A549 (cell line): ENCODE measurements around the gene TSPAN16.

ENCODE experiments used
- CEBPB ChIP-seq, 2 experiments: fragments of >200 bp in 1 of 2; sonication (Bioruptor Twin) in 1 of 2; formaldehyde crosslinking in 1 of 2; IDR thresholded peaks; 2 replicates each; pipeline ENCODE4 v1.6.1; 2012 to 2016
- CHD2 ChIP-seq: fragments of 150-350 bp; IDR thresholded peaks from 2 replicates; pipeline ENCODE4 v1.6.1; 2014; ENCODE audit warnings: low read length; ENCODE audit not compliant: partially characterized antibody
- CHD4 ChIP-seq: fragments of 200-600 bp; sonication (generic); IDR thresholded peaks from 2 replicates; pipeline ENCODE4 v1.6.1; 2016; ENCODE audit warnings: antibody characterized with exemption, mild to moderate bottlenecking, borderline replicate concordance
- CTCF ChIP-seq: fragments of >200 bp; sonication (Bioruptor Twin); formaldehyde crosslinking; IDR thresholded peaks from 3 replicates; pipeline ENCODE4 v1.5.1; 2016
- ELK1 ChIP-seq: fragments of 150-350 bp; IDR thresholded peaks from 2 replicates; pipeline ENCODE4 v1.6.1; 2014; ENCODE audit warnings: low read depth, mild to moderate bottlenecking, low read length
- POLR2A ChIP-seq: IDR thresholded peaks from 2 replicates; pipeline ENCODE4 v1.6.1; 2012; ENCODE audit warnings: mild to moderate bottlenecking, low read length
- RAD21 ChIP-seq, 2 experiments: fragments of >200 bp in 1 of 2; sonication (Bioruptor Twin) in 1 of 2; formaldehyde crosslinking in 1 of 2; IDR thresholded peaks in 1 of 2; conservative IDR thresholded peaks in 1 of 2; 2 replicates in 1 of 2; 3 replicates in 1 of 2; pipeline ENCODE4 v1.6.1; 2012 to 2018; ENCODE audit warnings: inconsistent platforms in 1 of 2
- RCOR1 ChIP-seq: fragments of 150-350 bp; IDR thresholded peaks from 2 replicates; pipeline ENCODE4 v1.6.1; 2014; ENCODE audit warnings: antibody characterized with exemption, low read length, low read depth
- REST ChIP-seq: fragments of 200-600 bp; sonication (generic); IDR thresholded peaks from 2 replicates; pipeline ENCODE4 v1.6.1; 2016; ENCODE audit warnings: antibody characterized with exemption, mild to moderate bottlenecking, moderate library complexity
- USF2 ChIP-seq: fragments of 450-650 bp; IDR thresholded peaks from 2 replicates; pipeline ENCODE4 v1.6.1; 2014; ENCODE audit warnings: antibody characterized with exemption

- TF ChIP-seq CHD4: no peak
- TF ChIP-seq ELK1: no peak
- no peak for TF ChIP-seq CEBPB (IDR thresholded peaks at IDR 0.05)
- no peak for TF ChIP-seq USF2
- no peak for TF ChIP-seq CHD2
- TF ChIP-seq CTCF: no peak
- TF ChIP-seq POLR2A: no peak
- no peak for TF ChIP-seq REST
- TF ChIP-seq RAD21 (conservative IDR thresholded peaks at IDR 0.05 in 1 of 2, IDR thresholded peaks at IDR 0.05 in 1 of 2): no peak
- TF ChIP-seq RCOR1: no peak
These were observed 30.1 kb upstream of the TSPAN16 start for GRCh38 chr19:11265785-11266236.
